ENCODE measurements around the gene EIF2B1.

EIF2B1 gene

GRCh38 chr12:123633379-123634141 lies at the start of gene EIF2B1, which contains the start of gene GTF2H3:
TSS of gene EIF2B1 (minus strand) at chr12:123633686. CDS start at chr12:123633557, 129 bp downstream.
TSS of gene GTF2H3 (plus strand) at chr12:123633829. CDS start at chr12:123633860, 31 bp downstream.
- peak; percentile 98 for DNase-seq

GRCh38 chr12:123681605-123682004 lies 48.1 kb upstream of the EIF2B1 start:
- no peak for DNase-seq

GRCh38 chr12:123678981-123679380 lies 45.5 kb upstream of the EIF2B1 start:
- no peak for DNase-seq

GRCh38 chr12:123676616-123677320 lies 43.3 kb upstream of the EIF2B1 start:
- no peak for DNase-seq

- no peak for DNase-seq
These were observed 42.0 kb upstream of the EIF2B1 start for GRCh38 chr12:123675436-123675835.

- DNase-seq, result no peak
These were observed 38.4 kb upstream of the EIF2B1 start for GRCh38 chr12:123671876-123672275.

GRCh38 chr12:123670882-123671728 lies 37.6 kb upstream of the EIF2B1 start, which contains the start of gene TCTN2:
TSS of gene TCTN2 (plus strand) at chr12:123671113. CDS start at chr12:123671241, 128 bp downstream.
- peak; percentile 96 for DNase-seq

GRCh38 chr12:123667771-123668170 lies 34.3 kb upstream of the EIF2B1 start:
- DNase-seq, result no peak

GRCh38 chr12:123659996-123660727 lies 26.7 kb upstream of the EIF2B1 start:
- peak; percentile 27 for DNase-seq

- DNase-seq, result no peak
These were observed 23.7 kb upstream of the EIF2B1 start for GRCh38 chr12:123657211-123657610.

GRCh38 chr12:123656392-123656791 lies 22.9 kb upstream of the EIF2B1 start:
- DNase-seq, result no peak

GRCh38 chr12:123655420-123655819 lies 21.9 kb upstream of the EIF2B1 start:
- DNase-seq, result no peak

- no peak for DNase-seq
These were observed 20.7 kb upstream of the EIF2B1 start for GRCh38 chr12:123654129-123654701.

- DNase-seq, result no peak
These were observed 14.9 kb upstream of the EIF2B1 start for GRCh38 chr12:123648401-123648800.

- no peak for DNase-seq
These were observed 12.4 kb upstream of the EIF2B1 start for GRCh38 chr12:123645878-123646277.

- DNase-seq, result no peak
These were observed 11.9 kb upstream of the EIF2B1 start for GRCh38 chr12:123645380-123645779.

GRCh38 chr12:123643911-123644310 lies 10.4 kb upstream of the EIF2B1 start:
- no peak for DNase-seq

- no peak for DNase-seq
These were observed 666 bp upstream of the EIF2B1 start for GRCh38 chr12:123634142-123634561.

- peak; percentile 43 for DNase-seq
These were observed 11.6 kb downstream of the EIF2B1 start for GRCh38 chr12:123621619-123622530.

GRCh38 chr12:123621101-123621500 lies 12.4 kb downstream of the EIF2B1 start:
- no peak for DNase-seq

GRCh38 chr12:123617580-123617979 lies 15.9 kb downstream of the EIF2B1 start:
- no peak for DNase-seq

Data from activated CD4-positive, alpha-beta T cell treated with anti-CD3 and anti-CD28 coated beads, Interleukin-10, Interleukin-2, amounts not matched to agents 100 ng/mL and 50 ng/mL, durations not matched to agents 16 hours and 8 hours (primary cell).